Esophagus mucosa (tissue), 1 donor: ENCODE results near the gene LRIT2. TPM values are rescaled to one million over a fixed set of nuclear protein-coding genes. Genes with fewer than 3 reads are reported as not detected.

Source experiments
- ATAC-seq: fragments of 200-7000 bp; cut with Tn5 transposase; one replicate; pipeline ENCODE4 v1.9.1; 2020
- total RNA-seq: library from RNA; stranded (reverse); gene quantifications from one replicate; pipeline ENCODE4 v1.2.4, GENCODE V29; 2023
- donor health status: DM: yes; HTN: yes; CAD: no.

LRIT2 gene
- total RNA-seq, 1 donor from 2014 or later: not detected

GRCh38 chr10:84205049-84205852, 20.1 kb downstream of the LRIT2 start:
- ATAC-seq: peak; percentile 90

DNA sequence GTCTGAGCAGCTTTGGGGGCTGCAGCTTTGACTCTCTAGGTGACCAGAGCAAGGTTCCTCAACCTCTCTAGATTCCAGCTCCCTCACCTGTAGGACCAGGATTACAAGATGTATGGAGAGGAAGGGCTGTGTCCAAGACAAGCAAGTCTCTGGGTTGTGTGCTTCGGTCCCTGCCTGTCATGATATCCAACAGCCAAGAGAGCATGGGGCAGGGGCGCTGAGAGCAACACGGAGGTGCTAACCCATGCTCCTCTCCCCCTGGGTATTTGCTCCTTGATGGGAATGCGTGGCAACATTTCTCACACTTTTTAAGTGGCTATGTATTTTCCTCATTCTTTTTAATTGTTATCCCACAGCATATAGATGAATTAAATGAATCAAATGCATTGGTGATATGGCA, 20.7 kb downstream of the LRIT2 start:
- no peak for ATAC-seq

- ATAC-seq: peak; percentile 33
These were observed 21.2 kb downstream of the LRIT2 start for GRCh38 chr10:84204122-84204521.

DNA sequence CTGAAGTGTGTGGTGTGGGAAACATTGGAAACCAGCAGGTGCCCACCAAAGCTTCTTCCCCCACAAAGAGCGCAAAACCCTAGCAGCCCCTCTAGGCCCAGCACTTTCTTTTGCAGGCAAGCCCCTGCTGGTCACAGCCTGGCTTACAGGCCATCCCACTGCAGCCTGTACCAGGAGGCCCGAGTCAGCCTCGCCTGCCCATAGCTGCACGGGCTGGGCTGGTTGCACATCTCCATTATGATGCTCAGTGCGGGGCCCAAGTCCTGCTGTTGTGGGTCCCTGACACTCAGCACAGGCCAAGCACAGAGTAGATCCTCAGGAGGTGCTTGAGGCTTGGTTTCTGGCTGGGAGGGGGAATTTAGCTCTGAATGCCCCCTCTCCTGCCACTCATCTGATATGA, 23.0 kb downstream of the LRIT2 start:
- no peak for ATAC-seq

GRCh38 chr10:84201682-84202081, 23.7 kb downstream of the LRIT2 start:
- ATAC-seq: no peak

DNA sequence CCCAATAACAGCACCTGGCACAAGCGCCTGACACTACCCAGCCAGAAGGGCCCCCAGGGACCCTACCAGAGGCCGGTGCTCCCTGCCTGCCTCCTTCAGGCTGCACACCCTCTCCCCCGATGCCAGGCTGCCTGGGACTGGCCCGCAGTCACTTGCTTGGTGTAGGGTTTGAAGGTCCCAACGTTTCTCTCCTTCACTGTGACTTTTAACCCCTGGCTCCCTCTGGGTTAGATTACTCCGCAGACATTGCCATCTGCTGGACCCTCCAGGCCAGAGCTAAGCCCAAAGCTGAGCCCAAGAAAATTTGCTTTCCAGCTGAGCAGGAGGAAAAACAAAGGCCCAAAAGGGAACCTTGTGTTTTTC, 24.1 kb downstream of the LRIT2 start:
- no peak for ATAC-seq

- ATAC-seq: no peak
These were observed 24.7 kb downstream of the LRIT2 start for GRCh38 chr10:84200537-84201243.

DNA sequence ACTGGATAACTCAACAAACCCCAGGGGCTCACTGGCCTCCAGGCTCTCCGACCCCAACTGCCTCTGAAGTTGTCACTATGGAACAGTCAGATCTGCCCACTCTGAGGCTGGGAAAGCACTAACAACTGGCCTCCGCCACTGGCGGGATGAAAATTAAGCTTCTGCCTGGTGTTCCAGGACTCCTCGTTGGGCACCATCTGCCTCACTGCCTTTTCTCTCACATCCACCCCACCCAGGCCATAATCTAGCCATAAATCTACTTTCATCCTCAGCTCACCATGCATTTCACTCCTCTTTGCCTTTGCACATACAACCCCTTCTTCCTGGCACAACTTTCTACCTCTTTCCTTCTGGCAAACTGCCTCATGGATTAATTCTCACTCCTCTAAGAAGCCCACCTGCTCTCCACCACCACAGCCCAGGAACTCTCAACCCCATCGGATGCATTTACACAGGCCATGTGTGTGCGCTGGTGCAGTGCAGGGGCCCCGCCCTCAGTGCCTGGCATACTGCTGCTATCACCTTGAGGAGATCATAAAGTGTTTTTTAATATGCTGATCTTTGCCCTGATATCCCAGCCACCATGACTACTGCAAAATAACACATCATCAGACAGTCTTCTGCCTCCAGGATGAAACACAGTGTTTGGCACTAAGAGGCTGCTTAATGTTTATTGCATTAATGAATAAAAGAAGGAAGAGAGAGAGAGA, 27.0 kb downstream of the LRIT2 start:
- no peak for ATAC-seq

GRCh38 chr10:84197643-84198042, 27.7 kb downstream of the LRIT2 start:
- ATAC-seq: no peak

- ATAC-seq: peak; percentile 12
These were observed 28.4 kb downstream of the LRIT2 start for GRCh38 chr10:84196941-84197340.

DNA sequence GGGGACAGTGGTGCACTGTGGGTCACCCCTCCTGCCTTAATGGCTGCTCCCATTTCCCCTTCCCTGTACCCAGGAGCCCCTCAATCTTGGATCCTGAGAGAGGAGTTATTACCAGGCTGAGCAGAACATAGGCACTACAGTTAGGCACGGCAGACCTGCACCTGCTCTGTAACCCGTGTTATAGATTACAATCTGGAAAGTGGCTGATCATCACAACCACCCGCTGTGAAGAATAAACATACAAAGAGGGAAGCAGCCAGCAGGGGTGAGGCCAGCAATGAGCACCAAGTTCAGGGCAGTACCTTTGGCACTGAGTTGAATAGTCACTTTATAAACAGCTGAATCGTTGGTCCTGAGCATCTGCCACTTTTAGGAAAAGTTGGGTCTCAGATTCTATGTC, 29.3 kb downstream of the LRIT2 start:
- ATAC-seq: no peak

DNA sequence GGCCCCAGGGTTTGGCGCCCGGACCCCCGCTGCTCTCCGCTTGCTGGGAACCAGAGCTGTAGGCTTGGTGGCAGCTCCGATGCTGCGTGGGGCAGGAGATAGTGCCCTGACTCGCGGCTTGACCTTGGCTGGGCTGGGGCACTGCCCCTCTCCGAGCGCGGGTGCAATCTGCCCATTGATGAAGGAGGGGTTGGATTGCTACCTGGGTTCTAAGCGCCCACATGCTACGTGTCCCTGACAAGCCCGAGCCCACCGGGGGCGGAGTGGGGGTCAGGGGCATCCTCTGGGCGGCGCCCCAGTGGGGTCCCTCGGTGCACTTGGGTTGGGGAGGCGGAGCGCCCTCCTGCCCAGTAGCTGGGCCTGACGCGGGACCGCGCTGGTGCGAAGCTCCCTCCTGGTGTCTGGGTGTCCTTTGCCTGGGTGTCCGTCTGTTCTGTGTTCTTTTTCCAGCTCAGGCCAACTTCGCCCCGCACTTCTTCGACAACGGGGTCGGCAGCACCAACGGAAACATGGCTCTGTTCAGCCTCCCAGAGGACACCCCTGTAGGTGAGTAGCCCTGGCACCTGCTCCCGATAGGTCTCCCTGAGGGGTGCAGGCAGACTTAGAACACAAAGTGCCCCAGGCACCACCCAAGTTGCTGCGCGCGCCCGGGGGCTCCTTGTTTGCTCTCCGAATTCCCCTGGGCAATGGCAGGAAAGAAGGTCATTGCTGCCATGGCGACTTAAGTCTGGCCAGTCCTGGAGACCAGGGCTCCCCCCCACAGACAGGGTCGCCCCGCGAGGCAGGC, 30.1 kb downstream of the LRIT2 start:
- ATAC-seq: no peak

DNA sequence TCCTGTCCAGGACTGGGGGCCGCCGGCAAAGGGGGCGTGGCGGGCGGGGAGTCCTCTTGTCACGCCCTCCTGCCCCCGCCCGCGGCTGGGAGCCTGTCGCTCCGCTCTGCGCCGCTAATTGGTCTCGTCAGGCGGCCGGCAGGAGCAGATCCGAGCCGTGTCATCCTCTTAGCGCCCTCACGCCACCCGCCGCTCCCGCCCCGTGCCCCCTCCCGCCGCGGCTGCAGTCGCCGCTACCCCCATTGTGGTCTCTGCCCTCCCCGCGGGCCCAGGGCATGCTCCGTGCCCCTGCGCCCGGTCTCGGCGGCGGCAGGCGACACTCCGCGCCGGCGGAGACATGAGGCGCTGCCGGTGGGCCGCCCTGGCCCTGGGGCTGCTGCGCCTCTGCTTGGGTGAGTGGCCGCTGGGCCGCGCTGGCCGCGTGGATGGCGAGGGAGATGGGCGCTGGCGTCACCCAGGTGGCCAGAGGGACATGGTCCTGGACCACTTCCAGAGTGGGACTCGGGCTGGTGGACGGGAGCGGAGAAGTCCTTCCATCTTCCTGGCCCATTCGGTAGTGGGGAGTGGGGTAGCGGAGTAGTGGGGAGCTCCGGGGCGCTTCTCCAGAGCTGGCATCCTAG, 30.8 kb downstream of the LRIT2 start, which contains the start of gene CDHR1:
CDHR1 (plus strand) TSS at position 114 of the 620 bp plus-strand sequence; CDS start at position 338, 224 bp downstream.
- ATAC-seq: peak; percentile 47

GRCh38 chr10:84193846-84194423, 31.4 kb downstream of the LRIT2 start:
- ATAC-seq: no peak

- no peak for ATAC-seq
These were observed 32.0 kb downstream of the LRIT2 start for GRCh38 chr10:84193327-84193726.

DNA sequence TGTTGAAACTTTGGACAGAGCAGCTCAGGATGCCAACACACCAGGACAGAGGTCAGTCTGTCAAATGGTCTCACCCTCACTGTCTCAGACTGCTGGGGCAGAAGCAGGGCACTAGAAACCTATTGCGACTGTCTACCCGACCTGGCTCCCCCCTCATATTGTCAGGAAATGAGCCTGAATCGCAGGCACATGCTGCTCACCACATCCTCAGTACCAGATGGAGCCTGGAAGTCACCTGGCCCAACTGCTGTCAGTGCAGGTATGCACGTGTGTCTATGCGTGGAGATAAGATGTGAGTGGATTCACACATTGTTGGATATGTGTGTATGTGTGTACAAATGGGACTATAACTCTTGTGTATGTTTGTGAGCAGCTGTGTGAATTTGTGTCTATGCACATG, 34.2 kb downstream of the LRIT2 start:
- no peak for ATAC-seq

GRCh38 chr10:84190621-84191020, 34.7 kb downstream of the LRIT2 start:
- peak; percentile 12 for ATAC-seq

DNA sequence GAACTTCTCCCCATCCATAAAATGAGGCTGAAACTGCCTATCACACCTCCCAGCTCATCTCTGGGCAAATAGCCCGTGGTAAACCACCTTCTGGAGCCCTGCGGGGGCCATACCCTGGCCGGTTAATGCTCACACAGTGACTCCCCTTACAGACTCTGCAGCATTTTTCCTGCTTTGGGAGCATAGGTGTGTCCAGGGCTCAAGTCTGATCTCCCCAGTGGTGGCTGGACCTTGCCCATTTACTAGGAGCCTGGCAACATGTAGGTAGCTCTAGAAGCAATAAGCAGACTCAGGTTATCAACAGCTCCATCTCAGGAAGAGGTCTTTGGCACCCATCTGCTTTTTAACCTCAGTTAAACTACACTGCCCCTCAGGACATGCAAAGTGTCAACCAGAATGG, 36.5 kb downstream of the LRIT2 start:
- ATAC-seq: no peak

DNA sequence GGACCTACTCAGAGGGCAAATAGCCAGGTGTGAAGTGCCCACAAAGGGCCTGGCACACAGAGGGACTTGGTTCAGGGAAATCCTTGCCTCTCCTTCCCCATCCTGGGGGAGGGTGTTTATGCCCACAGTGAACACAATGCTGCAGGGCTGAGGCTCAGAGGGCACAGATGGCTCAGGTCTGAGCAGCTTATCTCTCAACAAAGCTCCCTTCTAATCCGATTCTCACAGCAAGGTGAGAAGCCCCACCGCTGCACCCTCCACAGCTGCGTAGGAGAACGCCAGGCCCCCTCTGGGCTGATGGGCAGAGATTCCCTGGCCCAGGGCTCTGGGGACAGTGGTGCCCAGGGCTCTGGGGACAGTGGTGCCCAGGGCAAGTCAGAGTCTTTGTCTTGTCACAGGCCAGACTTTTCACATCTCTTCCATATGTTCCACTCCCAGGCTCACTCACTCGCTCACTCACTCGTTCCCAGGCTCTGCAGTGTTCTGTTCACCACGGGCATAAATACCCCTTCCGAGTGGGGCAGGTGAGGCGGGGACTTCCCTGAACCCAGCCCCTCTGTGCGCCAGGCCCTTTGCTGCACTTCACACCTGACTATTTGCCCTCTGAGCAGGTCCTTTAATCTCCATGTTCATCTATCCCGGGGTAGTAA, 39.7 kb downstream of the LRIT2 start:
- no peak for ATAC-seq

GRCh38 chr10:84184517-84184916, 40.8 kb downstream of the LRIT2 start:
- ATAC-seq: peak; percentile 88

- no peak for ATAC-seq
These were observed 43.7 kb downstream of the LRIT2 start for GRCh38 chr10:84181631-84182030.
